GM13976 (cell line): ENCODE measurements around the gene ENTPD5.
A peak's percentile ranks its signal among the peaks of the same experiment; 100 is the strongest.

Experiments used
- DNase-seq: peaks from one replicate; pipeline ENCODE4 v3.0.0; 2012; ENCODE audit warnings: low spot score
- in situ Hi-C: fragments of 300-500 bp; cut with MboI; formaldehyde crosslinking; loops from one replicate; pipeline ENCODE4 v1.12.0; 2022; ENCODE audit warnings: low sequenced_read_pairs, mixed read lengths, inconsistent platforms; ENCODE audit not compliant: unreplicated experiment
- TF ChIP-seq, protein P1 (sequence below): IDR thresholded peaks from 2 replicates; pipeline ENCODE4 v1.5.1; 2012; ENCODE audit warnings: borderline replicate concordance, mild to moderate bottlenecking; ENCODE audit not compliant: insufficient read depth; ENCODE audit errors: extremely low read depth, missing control alignments, control extremely low read depth

The ENTPD5 gene

DNA sequence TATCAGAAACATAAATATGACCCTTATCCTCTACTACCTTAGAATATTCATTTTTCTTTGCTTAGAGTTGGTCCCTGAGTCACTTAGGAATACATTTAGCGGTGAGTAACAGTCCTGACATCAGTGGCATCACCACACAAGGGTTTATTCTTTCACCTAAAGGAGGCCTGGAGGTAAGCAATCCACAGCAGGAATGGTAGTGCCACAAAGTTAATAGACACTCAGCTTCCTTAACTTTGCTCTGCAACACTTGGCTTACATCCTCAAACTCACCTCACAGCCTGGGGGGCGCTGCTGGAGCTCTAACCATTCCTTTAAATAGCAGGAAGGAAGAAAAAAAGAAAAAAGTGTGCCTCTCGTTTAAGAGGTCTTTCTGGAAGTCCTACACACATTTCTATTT, 29.2 kb upstream of the ENTPD5 start:
- no peak for DNase-seq
- TF ChIP-seq, protein P1, sequence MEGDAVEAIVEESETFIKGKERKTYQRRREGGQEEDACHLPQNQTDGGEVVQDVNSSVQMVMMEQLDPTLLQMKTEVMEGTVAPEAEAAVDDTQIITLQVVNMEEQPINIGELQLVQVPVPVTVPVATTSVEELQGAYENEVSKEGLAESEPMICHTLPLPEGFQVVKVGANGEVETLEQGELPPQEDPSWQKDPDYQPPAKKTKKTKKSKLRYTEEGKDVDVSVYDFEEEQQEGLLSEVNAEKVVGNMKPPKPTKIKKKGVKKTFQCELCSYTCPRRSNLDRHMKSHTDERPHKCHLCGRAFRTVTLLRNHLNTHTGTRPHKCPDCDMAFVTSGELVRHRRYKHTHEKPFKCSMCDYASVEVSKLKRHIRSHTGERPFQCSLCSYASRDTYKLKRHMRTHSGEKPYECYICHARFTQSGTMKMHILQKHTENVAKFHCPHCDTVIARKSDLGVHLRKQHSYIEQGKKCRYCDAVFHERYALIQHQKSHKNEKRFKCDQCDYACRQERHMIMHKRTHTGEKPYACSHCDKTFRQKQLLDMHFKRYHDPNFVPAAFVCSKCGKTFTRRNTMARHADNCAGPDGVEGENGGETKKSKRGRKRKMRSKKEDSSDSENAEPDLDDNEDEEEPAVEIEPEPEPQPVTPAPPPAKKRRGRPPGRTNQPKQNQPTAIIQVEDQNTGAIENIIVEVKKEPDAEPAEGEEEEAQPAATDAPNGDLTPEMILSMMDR = no peak
- in situ Hi-C loops = loop anchor here (25.0 kb wide), 1 partner anchor 311 kb away; no protein-coding TSS in a partner anchor

GRCh38 chr14:74045522-74045921, 26.4 kb upstream of the ENTPD5 start:
- in situ Hi-C loops = loop anchor here (25.0 kb wide), 1 partner anchor 308 kb away; no protein-coding TSS in a partner anchor
- TF ChIP-seq, protein P1 = no peak
- no peak for DNase-seq

GRCh38 chr14:74042296-74042695, 23.2 kb upstream of the ENTPD5 start:
- in situ Hi-C loops = loop anchor here (25.0 kb wide), 1 partner anchor 305 kb away; no protein-coding TSS in a partner anchor
- TF ChIP-seq, protein P1 = no peak
- DNase-seq = no peak

DNA sequence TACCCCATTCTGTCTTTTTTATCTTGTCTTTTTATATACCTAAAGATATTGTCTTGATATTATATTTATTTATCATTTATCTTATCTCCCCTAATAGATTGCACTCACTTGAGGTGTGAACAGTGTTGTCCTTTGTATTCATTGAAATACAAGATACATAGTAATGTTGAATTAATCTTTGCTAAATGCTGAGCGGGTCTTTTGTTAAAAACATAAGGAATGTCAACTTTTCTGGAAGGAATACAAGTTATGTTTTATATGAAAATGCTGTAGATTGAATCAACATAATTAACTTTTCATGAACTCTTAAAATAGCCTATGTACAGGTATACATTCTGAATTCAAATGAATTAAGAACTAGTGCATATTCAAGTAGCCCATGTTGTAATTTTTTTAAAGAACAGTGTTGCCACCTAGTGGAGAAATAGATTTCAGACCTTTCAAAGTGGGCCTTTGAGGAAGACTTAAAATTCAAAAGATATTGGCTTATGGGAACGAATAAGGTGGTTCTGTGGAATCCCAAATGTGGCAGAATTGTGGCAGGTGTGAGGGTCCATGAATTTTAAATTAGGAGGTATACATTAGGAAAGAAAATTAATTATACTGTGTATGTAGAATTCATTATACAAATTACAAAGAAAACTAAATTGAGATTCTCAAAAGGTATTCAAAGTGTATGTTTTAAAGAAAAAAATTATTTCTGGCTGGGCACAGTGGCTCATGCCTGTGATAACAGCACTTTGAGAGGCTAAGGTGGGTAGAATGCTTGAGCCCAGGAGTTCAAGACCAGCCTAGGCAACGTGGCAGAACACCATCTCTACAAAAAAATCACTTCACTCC, 19.2 kb upstream of the ENTPD5 start:
- in situ Hi-C loops = loop anchor here (25.0 kb wide), 1 partner anchor 301 kb away; no protein-coding TSS in a partner anchor

GRCh38 chr14:74035556-74035955, 16.5 kb upstream of the ENTPD5 start:
- in situ Hi-C loops = loop anchor here (25.0 kb wide), 1 partner anchor 298 kb away; no protein-coding TSS in a partner anchor
- DNase-seq = no peak
- TF ChIP-seq, protein P1 = no peak

More for the DNA sequence above, 19.2 kb upstream of the ENTPD5 start:
- TF ChIP-seq, protein P1 = peak; percentile 40
- DNase-seq = peak; percentile 59

GRCh38 chr14:74034572-74034971, 15.5 kb upstream of the ENTPD5 start:
- DNase-seq = no peak
- TF ChIP-seq, protein P1 = no peak
- in situ Hi-C loops = loop anchor here (25.0 kb wide), 1 partner anchor 297 kb away; no protein-coding TSS in a partner anchor
